SK-N-SH (cell line): ENCODE results near the gene PAQR7. TPM values are rescaled to one million over a fixed set of nuclear protein-coding genes. Genes with fewer than 3 reads are reported as not detected.

ENCODE experiments used
- CTCF ChIA-PET: fragments of 300-600, 350-600 bp; formaldehyde crosslinking; extraction: SDS; loops from one replicate; lab custom pipeline; 2021; lab: Yijun Ruan, JAX
- POLR2A ChIA-PET: fragments of 350-600 bp; sonication (Branson Sonifier 250); formaldehyde crosslinking; extraction: SDS; loops from one replicate; lab custom pipeline; 2020; ENCODE audit warnings: antibody characterized with exemption, inconsistent platforms; lab: Yijun Ruan, JAX
- DNase-seq: peaks from one replicate; pipeline ENCODE4 v3.0.0; 2012
- H2AFZ ChIP-seq: fragments of 200-600 bp; sonication (generic); 2 replicates; pipeline ENCODE4 v1.8.1; 2016; ENCODE audit warnings: antibody characterized with exemption, mild to moderate bottlenecking, low read depth
- H3F3A ChIP-seq: fragments of 200-600 bp; sonication (generic); replicated peaks from 2 replicates; pipeline ENCODE3; 2016; ENCODE audit warnings: antibody characterized with exemption, mild to moderate bottlenecking; ENCODE audit not compliant: insufficient read depth
- H3K27ac ChIP-seq, 2 experiments: fragments of 200-500 bp in 1 of 2; fragments of 200-600 bp in 1 of 2; sonication (Bioruptor generic) in 1 of 2; sonication (generic), shearing (Covaris generic) in 1 of 2; 2 replicates each; pipeline versions ENCODE4 v1.5.1 to v1.6.1; 2014 to 2016; ENCODE audit warnings: low read depth in 2 of 2, inconsistent platforms in 1 of 2, low read length in 1 of 2, mild to moderate bottlenecking in 1 of 2, mixed read lengths in 1 of 2
- H3K27me3 ChIP-seq: fragments of 200-600 bp; sonication (generic), shearing (Covaris generic); 2 replicates; pipeline ENCODE4 v1.6.1; 2016; ENCODE audit warnings: mixed run types; ENCODE audit not compliant: insufficient read depth
- H3K36me3 ChIP-seq, 2 experiments: fragments of 200-500 bp in 1 of 2; fragments of 200-600 bp in 1 of 2; sonication (Bioruptor generic) in 1 of 2; sonication (generic) in 1 of 2; replicated peaks in 1 of 2; 2 replicates each; pipeline versions ENCODE3 to v1.5.1; 2014 to 2016; ENCODE audit warnings: low read length in 1 of 2, mild to moderate bottlenecking in 1 of 2; ENCODE audit not compliant: insufficient read depth in 2 of 2, control insufficient read depth in 1 of 2
- H3K4me1 ChIP-seq, 2 experiments: fragments of 200-500 bp in 1 of 2; fragments of 200-600 bp in 1 of 2; sonication (Bioruptor generic) in 1 of 2; sonication (generic), shearing (Covaris generic) in 1 of 2; 2 replicates each; pipeline versions ENCODE4 v1.5.1 to v1.6.1; 2014 to 2016; ENCODE audit warnings: low read depth in 1 of 2, low read length in 1 of 2, mixed run types in 1 of 2; ENCODE audit not compliant: insufficient read depth in 2 of 2, control insufficient read depth in 1 of 2
- H3K4me2 ChIP-seq: fragments of 200-600 bp; sonication (generic), shearing (Covaris generic); 2 replicates; pipeline ENCODE4 v1.6.1; 2017; ENCODE audit warnings: mixed run types
- H3K4me3 ChIP-seq, 2 experiments: fragments of 200-500 bp in 1 of 2; fragments of 200-600 bp in 1 of 2; sonication (Bioruptor generic) in 1 of 2; sonication (generic), shearing (Covaris generic) in 1 of 2; 2 replicates each; pipeline versions ENCODE4 v1.5.1 to v1.8.1; 2014 to 2016; ENCODE audit warnings: low read depth in 2 of 2, inconsistent platforms in 1 of 2, low read length in 1 of 2, mild to moderate bottlenecking in 1 of 2, mixed read lengths in 1 of 2, moderate library complexity in 1 of 2
- H3K79me2 ChIP-seq: fragments of 200-600 bp; sonication (generic); 2 replicates; pipeline ENCODE4 v1.8.1; 2017; ENCODE audit warnings: mild to moderate bottlenecking; ENCODE audit not compliant: insufficient read depth
- H3K9ac ChIP-seq: fragments of 200-600 bp; sonication (generic); 2 replicates; pipeline ENCODE4 v1.6.1; 2017; ENCODE audit warnings: mixed run types
- H3K9me2 ChIP-seq: fragments of 200-600 bp; sonication (generic); 2 replicates; pipeline ENCODE4 v1.6.1; 2017; ENCODE audit warnings: mixed run types
- H3K9me3 ChIP-seq: fragments of 200-600 bp; sonication (generic); 2 replicates; pipeline ENCODE4 v1.6.1; 2017; ENCODE audit warnings: mixed run types, mild to moderate bottlenecking, moderate library complexity
- H4K20me1 ChIP-seq: fragments of 200-600 bp; sonication (generic); 2 replicates; pipeline ENCODE4 v1.6.1; 2017; ENCODE audit warnings: mild to moderate bottlenecking, mixed run types; ENCODE audit not compliant: insufficient read depth
- CHD2 ChIP-seq: fragments of 150-350 bp; IDR thresholded peaks from 2 replicates; pipeline ENCODE4 v1.6.1; 2018; ENCODE audit warnings: low read length; ENCODE audit not compliant: partially characterized antibody
- EP300 ChIP-seq, 2 experiments: IDR thresholded peaks; 2 replicates each; pipeline versions ENCODE4 v1.4.0 to v1.6.1; 2012; ENCODE audit warnings: borderline replicate concordance in 1 of 2, low read depth in 1 of 2, low read length in 1 of 2
- EZH2phosphoT487 ChIP-seq: fragments of 200-600 bp; sonication (generic); IDR thresholded peaks from 2 replicates; pipeline ENCODE4 v1.6.1; 2017; ENCODE audit warnings: low read depth, mixed run types, mild to moderate bottlenecking, antibody characterized with exemption, moderate library complexity, borderline replicate concordance
- FOXM1 ChIP-seq: IDR thresholded peaks from 2 replicates; pipeline ENCODE4 v1.4.0; 2012; ENCODE audit warnings: low read depth, mild to moderate bottlenecking
- NFIC ChIP-seq: IDR thresholded peaks from 2 replicates; pipeline ENCODE4 v1.4.0; 2012; ENCODE audit warnings: borderline replicate concordance
- NRF1 ChIP-seq: IDR thresholded peaks from 2 replicates; pipeline ENCODE4 v1.6.1; 2012; ENCODE audit warnings: low read depth, mild to moderate bottlenecking, low read length
- POLR2AphosphoS5 ChIP-seq: IDR thresholded peaks from 2 replicates; pipeline ENCODE4 v1.6.1; 2012; ENCODE audit warnings: low read depth, low read length
- RFX5 ChIP-seq: IDR thresholded peaks from 2 replicates; pipeline ENCODE4 v1.6.1; 2012; ENCODE audit warnings: mild to moderate bottlenecking, improper control_type of control experiment, low read length
- RXRA ChIP-seq: IDR thresholded peaks from 2 replicates; pipeline ENCODE4 v1.4.0; 2012; ENCODE audit warnings: low read depth, mild to moderate bottlenecking, borderline replicate concordance
- SIN3A ChIP-seq: IDR thresholded peaks from 2 replicates; pipeline ENCODE4 v1.6.1; 2012; ENCODE audit warnings: low read depth, mild to moderate bottlenecking, low read length, moderate library complexity, borderline replicate concordance
- WGBS: methylation state at CpG from one replicate; pipeline ENCODE4 v1.1.6; 2017; ENCODE audit warnings: low lambda C conversion rate; 5-methylcytosine and 5-hydroxymethylcytosine counted together
- polyA plus RNA-seq, 3 experiments: library from polyadenylated mRNA; depleted of rRNA; stranded (reverse); fragments of >200 nt; gene quantifications; 2 replicates each; pipeline ENCODE4 v1.2.3, GENCODE V29; 2012
- TF ChIP-seq, protein P1 (sequence below): fragments of 200-600 bp; sonication (generic); IDR thresholded peaks from 2 replicates; pipeline ENCODE4 v1.6.1; 2017; ENCODE audit warnings: antibody characterized with exemption, mild to moderate bottlenecking, moderate library complexity
- TF ChIP-seq, protein P2 (sequence below): IDR thresholded peaks from 2 replicates; pipeline ENCODE4 v1.4.0; 2012; ENCODE audit warnings: low read depth, borderline replicate concordance
- TF ChIP-seq, protein P3 (sequence below): IDR thresholded peaks from 2 replicates; pipeline ENCODE4 v1.4.0; 2012; ENCODE audit warnings: low read depth
- TF ChIP-seq, protein P4 (sequence below): IDR thresholded peaks from 2 replicates; pipeline ENCODE4 v1.4.0; 2012; ENCODE audit warnings: low read depth, borderline replicate concordance

The PAQR7 gene
- polyA plus RNA-seq, 1 of the 3 experiments (the other 2 are of a cell fraction) = 5.6 TPM

DNA sequence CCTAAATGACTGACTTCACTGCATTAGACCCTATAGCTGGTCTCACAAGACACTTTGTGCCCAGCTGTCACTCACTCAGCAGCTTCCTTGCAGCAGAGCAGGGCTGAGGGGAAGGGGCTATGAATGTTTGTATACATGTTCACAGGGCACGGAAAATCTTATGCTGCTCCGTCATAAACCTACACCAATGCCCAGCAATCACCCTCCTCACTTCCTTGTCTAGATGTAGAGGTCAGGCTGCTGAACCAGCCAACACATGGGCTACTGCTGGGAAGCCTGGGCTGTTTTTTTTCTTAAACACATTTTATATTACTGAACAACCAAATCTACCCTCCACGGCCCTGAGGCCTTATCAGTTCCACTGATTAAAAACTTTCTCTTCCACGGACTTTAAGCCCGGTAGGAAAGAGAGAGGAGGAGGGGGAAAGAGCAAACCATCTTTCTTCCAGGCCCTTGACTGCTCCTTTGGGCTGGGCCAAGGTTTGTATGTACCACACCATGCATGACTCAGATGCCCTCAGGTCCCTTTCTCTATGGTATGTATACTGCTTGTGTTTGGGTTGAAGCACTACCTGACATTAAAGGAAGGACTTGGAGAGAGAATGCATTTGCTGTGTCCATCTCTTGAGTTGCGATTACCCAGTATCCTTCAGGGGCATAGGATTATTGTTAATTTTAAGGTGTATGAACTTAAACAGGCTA lies 43.0 kb downstream of the PAQR7 start:
- ChIA-PET POLR2A (interaction anchor here (0.9 kb wide), 1 partner anchor 184 kb away, joined by 3 read pairs; no protein-coding TSS in a partner anchor), CTCF (interaction anchor here (1.1 to 2.4 kb wide), 4 partner anchors 8 to 165 kb away, joined by 3 to 8 read pairs (median 7); partner anchors contain the start of gene PAFAH2)
- Histone ChIP-seq H3K27me3 (no peaks in the 10 kb centered on the region), H3K36me3 (peaks cover 46 to 69% of the 10 kb centered on the region in 2 experiments), H3F3A (peaks cover 13% of the 10 kb centered on the region), H3K79me2 (no peaks in the 10 kb centered on the region), H4K20me1 (no peaks in the 10 kb centered on the region), H3K27ac (no peak overlapping the region), H3K9ac (no peak overlapping the region), H3K4me2 (no peak overlapping the region), H3K9me2 (no peaks in the 10 kb centered on the region), H2AFZ (no peak overlapping the region), H3K9me3 (no peaks in the 10 kb centered on the region), H3K4me1 (no peaks in the 10 kb centered on the region), H3K4me3 (no peak overlapping the region)
- 96% methylated on average over 5 of the region's 6 CpGs for WGBS
- TF ChIP-seq POLR2AphosphoS5 = no peak
- no peak for TF ChIP-seq RFX5
- no peak for TF ChIP-seq EZH2phosphoT487
- TF ChIP-seq, protein P1, sequence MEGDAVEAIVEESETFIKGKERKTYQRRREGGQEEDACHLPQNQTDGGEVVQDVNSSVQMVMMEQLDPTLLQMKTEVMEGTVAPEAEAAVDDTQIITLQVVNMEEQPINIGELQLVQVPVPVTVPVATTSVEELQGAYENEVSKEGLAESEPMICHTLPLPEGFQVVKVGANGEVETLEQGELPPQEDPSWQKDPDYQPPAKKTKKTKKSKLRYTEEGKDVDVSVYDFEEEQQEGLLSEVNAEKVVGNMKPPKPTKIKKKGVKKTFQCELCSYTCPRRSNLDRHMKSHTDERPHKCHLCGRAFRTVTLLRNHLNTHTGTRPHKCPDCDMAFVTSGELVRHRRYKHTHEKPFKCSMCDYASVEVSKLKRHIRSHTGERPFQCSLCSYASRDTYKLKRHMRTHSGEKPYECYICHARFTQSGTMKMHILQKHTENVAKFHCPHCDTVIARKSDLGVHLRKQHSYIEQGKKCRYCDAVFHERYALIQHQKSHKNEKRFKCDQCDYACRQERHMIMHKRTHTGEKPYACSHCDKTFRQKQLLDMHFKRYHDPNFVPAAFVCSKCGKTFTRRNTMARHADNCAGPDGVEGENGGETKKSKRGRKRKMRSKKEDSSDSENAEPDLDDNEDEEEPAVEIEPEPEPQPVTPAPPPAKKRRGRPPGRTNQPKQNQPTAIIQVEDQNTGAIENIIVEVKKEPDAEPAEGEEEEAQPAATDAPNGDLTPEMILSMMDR = no peak
- TF ChIP-seq SIN3A = no peak
- TF ChIP-seq, protein P2, sequence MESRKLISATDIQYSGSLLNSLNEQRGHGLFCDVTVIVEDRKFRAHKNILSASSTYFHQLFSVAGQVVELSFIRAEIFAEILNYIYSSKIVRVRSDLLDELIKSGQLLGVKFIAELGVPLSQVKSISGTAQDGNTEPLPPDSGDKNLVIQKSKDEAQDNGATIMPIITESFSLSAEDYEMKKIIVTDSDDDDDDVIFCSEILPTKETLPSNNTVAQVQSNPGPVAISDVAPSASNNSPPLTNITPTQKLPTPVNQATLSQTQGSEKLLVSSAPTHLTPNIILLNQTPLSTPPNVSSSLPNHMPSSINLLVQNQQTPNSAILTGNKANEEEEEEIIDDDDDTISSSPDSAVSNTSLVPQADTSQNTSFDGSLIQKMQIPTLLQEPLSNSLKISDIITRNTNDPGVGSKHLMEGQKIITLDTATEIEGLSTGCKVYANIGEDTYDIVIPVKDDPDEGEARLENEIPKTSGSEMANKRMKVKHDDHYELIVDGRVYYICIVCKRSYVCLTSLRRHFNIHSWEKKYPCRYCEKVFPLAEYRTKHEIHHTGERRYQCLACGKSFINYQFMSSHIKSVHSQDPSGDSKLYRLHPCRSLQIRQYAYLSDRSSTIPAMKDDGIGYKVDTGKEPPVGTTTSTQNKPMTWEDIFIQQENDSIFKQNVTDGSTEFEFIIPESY = no peak
- TF ChIP-seq, protein P3, sequence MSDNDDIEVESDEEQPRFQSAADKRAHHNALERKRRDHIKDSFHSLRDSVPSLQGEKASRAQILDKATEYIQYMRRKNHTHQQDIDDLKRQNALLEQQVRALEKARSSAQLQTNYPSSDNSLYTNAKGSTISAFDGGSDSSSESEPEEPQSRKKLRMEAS = no peak
- DNase-seq = no peak

DNA sequence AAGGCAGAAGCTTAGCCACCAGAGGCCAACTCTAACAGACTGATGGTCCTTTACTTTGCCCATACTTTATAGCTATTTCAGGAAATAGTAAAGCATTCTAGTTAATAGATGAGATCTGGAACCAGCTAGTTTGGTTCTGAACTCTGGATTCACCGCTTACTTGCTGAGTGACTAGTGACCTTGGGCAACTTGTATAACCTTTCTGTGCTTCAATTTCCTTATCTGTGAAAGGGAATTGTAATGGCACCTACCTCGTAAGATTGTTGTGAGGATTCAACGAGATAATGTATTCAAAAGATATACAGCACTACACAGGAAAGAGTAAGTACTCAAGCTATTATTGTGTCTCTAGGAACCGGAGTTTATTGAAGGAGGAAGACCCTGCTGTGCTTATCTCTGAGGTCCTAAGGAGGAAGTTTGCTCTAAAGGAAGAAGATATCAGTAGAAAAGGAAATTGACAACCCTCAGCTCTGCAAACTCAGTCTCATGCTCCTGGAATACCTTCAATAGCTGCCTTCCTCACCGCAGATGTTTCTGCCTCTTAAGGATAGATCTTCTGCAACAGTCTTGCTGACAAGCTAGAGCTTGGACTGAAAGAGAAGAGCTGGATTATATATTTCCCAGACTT lies 43.8 kb downstream of the PAQR7 start:
- H3K9me2 ChIP-seq = no peaks in the 10 kb centered on the region
- no peaks in the 10 kb centered on the region for H3K79me2 ChIP-seq
- H3K9ac ChIP-seq = no peak overlapping the region
- CTCF ChIA-PET = interaction anchor here (1.1 to 2.4 kb wide), 5 partner anchors 9 to 166 kb away, joined by 3 to 8 read pairs (median 7); partner anchors contain the start of gene PAFAH2
- H3F3A ChIP-seq = peaks cover 8% of the 10 kb centered on the region
- no peak overlapping the region for H3K27ac ChIP-seq
- peaks cover 54 to 70% of the 10 kb centered on the region in 2 experiments for H3K36me3 ChIP-seq
- H3K9me3 ChIP-seq = no peaks in the 10 kb centered on the region
- POLR2A ChIA-PET = interaction anchor here (0.9 kb wide), 1 partner anchor 185 kb away, joined by 3 read pairs; no protein-coding TSS in a partner anchor
- WGBS = 78% methylated on average over 5 of the region's 5 CpGs
- no peaks in the 10 kb centered on the region for H3K27me3 ChIP-seq
- no peak for DNase-seq
- H3K4me1 ChIP-seq = no peaks in the 10 kb centered on the region
- no peak overlapping the region for H3K4me3 ChIP-seq
- H2AFZ ChIP-seq = no peak overlapping the region
- H4K20me1 ChIP-seq = no peaks in the 10 kb centered on the region
- H3K4me2 ChIP-seq = no peak overlapping the region
- TF ChIP-seq EP300 (IDR thresholded peaks at IDR 0.05; ENCODE audit: borderline replicate concordance in 1 of 2, low read depth in 1 of 2, low read length in 1 of 2) (no peak), FOXM1 (no peak), SIN3A (no peak), CHD2 (no peak), NFIC (no peak), NRF1 (no peak), EZH2phosphoT487 (no peak), RXRA (no peak)
- TF ChIP-seq, protein P1 = no peak
- TF ChIP-seq, protein P3 = no peak
- TF ChIP-seq, protein P4, sequence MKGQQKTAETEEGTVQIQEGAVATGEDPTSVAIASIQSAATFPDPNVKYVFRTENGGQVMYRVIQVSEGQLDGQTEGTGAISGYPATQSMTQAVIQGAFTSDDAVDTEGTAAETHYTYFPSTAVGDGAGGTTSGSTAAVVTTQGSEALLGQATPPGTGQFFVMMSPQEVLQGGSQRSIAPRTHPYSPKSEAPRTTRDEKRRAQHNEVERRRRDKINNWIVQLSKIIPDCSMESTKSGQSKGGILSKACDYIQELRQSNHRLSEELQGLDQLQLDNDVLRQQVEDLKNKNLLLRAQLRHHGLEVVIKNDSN = no peak
